Tongue (tissue), 3 donors: Measurements from ENCODE around the gene ATP2A1. TPM values are rescaled to one million over a fixed set of nuclear protein-coding genes. Genes with fewer than 3 reads are reported as not detected.
"Not testable (repeated sequence)": the region's sequence is repeated elsewhere in the genome, so short reads cannot be mapped to it uniquely, and the experiment has no call there.

Experiments
- DNase-seq: peaks from one replicate; pipeline ENCODE4 v3.0.0-alpha.2; 2015
- small RNA-seq: library from RNA; depleted of rRNA; stranded (forward); fragments of <200 nt; gene quantifications from one replicate; pipeline ENCODE3, GENCODE V24; 2014; ENCODE audit warnings: low replicate concordance
- total RNA-seq: library from RNA; depleted of rRNA; stranded (reverse); fragments of >200 nt; gene quantifications from one replicate; pipeline ENCODE4 v1.2.3, GENCODE V29; 2014

The ATP2A1 gene
- total RNA-seq, 1 donor from 2014 or later, result 850 TPM

GRCh38 chr16:28935924-28936783 is 57.9 kb downstream of the ATP2A1 start:
- peak; percentile 77 for DNase-seq

- no peak for DNase-seq
These were observed 58.5 kb downstream of the ATP2A1 start for GRCh38 chr16:28936784-28937155.

- DNase-seq, result no peak
These were observed 59.1 kb downstream of the ATP2A1 start for GRCh38 chr16:28937222-28937876.

- no peak for DNase-seq
These were observed 60.4 kb downstream of the ATP2A1 start for GRCh38 chr16:28938721-28939120.

GRCh38 chr16:28939825-28940224 is 61.5 kb downstream of the ATP2A1 start:
- not testable (repeated sequence) for DNase-seq

- peak; percentile 13 for DNase-seq
These were observed 65.0 kb downstream of the ATP2A1 start for GRCh38 chr16:28943281-28943680.

GRCh38 chr16:28946681-28947080 is 68.4 kb downstream of the ATP2A1 start:
- DNase-seq, result no peak

GRCh38 chr16:28950648-28951409 is 72.5 kb downstream of the ATP2A1 start, which contains the start of gene NFATC2IP:
TSS of gene NFATC2IP (plus strand) at chr16:28950937. CDS start at chr16:28951012, 75 bp downstream.
- peak; percentile 100 for DNase-seq

- DNase-seq, result no peak
These were observed 73.2 kb downstream of the ATP2A1 start for GRCh38 chr16:28951410-28951943.

Small RNA genes lying within 50 kb of the gene (small RNA-seq; reads per million reads assigned to genes)
- not detected for gene RF00416

Other genes with a start within 250 kb of the ATP2A1 start
- 0.21 TPM for gene NPIPB8, start 240.4 kb upstream of the ATP2A1 start, total RNA-seq
- 102 TPM for gene EIF3C, start 167.0 kb upstream of the ATP2A1 start, total RNA-seq
- gene NPIPB9, start 126.7 kb upstream of the ATP2A1 start, total RNA-seq, result 7.4 TPM
- 36.0 TPM for gene ATXN2L, start 55.5 kb upstream of the ATP2A1 start, total RNA-seq
- 82.1 TPM for gene TUFM, start 32.1 kb upstream of the ATP2A1 start, total RNA-seq
- 16.2 TPM for gene SH2B1, start 14.6 kb upstream of the ATP2A1 start, total RNA-seq
- 30.7 TPM for gene RABEP2, start 46.8 kb downstream of the ATP2A1 start, total RNA-seq
- gene CD19, start 53.5 kb downstream of the ATP2A1 start, total RNA-seq, result not detected
- gene NFATC2IP, start 72.4 kb downstream of the ATP2A1 start, total RNA-seq, result 19.1 TPM
- 14.8 TPM for gene SPNS1, start 96.3 kb downstream of the ATP2A1 start, total RNA-seq
- 1.7 TPM for gene LAT, start 106.6 kb downstream of the ATP2A1 start, total RNA-seq